GM15510 (cell line): ENCODE measurements around the gene ZNF283.

Experiments
- POLR2A ChIP-seq: IDR thresholded peaks from 3 replicates; pipeline ENCODE4 v1.6.1; 2011; ENCODE audit warnings: borderline replicate concordance; ENCODE audit not compliant: insufficient read length; ENCODE audit errors: extremely low read depth

Gene ZNF283

DNA sequence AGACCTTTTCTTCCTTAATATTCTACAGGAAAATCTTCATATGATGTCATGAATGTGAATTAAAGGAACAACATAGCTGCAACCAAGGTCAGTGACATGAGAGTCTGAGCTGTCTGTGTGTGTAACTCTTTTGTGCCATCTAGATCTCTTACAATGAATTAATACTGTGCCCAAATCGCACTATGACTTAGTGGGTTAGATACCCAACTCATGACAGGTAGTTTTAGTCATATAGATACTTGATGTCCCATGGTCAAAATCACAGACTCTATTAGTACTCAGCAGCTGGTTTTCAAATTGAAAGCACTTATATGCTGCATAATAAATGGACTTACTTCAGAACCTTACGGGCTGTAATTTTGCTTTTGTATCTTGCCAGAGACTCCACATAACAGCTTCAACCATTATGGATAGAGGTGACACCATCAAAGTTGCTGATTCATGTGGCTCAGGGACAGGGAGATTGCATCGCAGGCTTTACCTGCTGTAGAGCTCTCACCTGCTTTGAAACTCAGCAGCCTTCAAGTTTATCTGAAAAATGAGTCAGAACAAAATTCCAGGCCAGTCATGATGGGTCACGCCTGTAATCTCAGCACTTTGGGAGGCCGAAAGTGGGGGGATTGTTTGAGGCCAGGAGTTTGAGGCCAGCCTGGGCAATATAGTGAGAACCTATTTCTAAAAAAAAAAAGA lies 12.3 kb upstream of the ZNF283 start:
- no peak for TF ChIP-seq POLR2A

DNA sequence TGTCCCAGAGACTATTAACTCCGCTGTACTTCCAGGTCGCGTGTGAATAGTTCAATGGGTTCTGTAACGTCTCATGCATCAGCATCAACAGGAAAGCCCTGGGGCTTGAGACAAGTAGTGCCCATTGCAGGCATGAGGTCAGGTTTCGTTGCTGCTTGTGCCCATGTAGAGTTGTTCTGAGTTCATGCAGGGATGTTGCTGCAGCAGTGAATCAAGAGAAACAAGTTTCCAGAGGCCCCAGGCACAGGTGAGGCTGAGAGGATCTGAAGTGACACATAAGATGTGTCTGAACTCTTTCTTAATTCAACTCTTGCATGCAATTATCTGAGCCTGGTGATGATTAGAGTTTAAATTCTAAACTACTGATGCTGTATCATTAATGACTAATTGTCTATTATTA lies 8.6 kb upstream of the ZNF283 start:
- no peak for TF ChIP-seq POLR2A

DNA sequence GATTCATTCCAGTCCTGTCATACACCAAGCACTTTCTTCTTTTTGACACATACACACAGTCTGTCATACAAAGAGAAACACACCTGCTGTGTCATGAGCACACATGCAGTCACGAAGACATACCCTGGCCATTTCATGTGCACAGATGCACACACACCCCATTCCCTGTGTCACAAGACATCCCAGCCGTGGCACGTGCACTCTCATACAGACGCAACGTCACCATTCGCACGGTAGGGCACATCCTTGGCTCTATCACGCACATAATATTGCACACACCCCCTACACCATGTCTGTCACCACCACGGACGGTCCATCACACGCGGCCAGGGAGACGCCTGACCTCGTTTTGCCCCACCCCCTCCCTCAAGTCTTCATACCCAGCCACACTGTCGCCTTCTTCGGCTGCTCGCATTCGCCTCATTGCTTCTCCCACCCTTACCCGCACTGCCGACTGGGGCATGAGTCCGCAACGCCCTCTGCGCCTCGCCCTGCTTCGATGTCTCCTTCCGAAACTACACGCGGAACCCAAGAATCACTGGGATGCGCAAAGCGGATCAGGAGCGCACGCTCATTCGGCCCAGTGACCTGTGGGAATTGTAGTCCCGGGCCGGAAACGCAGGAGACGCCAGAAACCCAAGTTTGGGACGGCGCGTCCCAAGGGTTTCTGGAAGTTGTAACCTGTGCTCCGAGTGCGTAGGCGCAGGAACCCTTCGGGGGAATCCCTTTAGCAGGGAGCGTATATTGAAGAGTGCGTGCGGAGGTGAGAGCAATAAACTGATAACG lies 6.8 kb upstream of the ZNF283 start:
- TF ChIP-seq POLR2A: no peak

DNA sequence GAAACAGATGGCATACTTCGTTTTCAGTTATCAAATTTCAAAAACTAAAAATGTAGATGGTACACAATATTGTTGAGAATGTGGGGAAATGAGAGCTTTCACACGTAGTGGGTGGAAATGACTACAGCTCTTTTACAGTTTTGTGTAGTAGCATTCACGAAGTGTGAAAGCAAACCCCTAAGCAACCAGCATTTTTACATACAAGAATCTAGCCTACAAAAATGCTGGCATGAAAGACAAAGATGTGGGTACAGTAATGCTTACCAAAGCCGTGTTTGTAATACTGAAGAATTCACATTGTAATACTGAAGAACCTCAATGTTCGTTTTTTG lies 6.3 kb upstream of the ZNF283 start:
- no peak for TF ChIP-seq POLR2A

GRCh38 chr19:43839139-43839538 lies 12.0 kb downstream of the ZNF283 start:
- no peak for TF ChIP-seq POLR2A

- no peak for TF ChIP-seq POLR2A
Observed at GRCh38 chr19:43842007-43842406, 14.9 kb downstream of the ZNF283 start.

GRCh38 chr19:43847246-43847645 lies 20.1 kb downstream of the ZNF283 start:
- no peak for TF ChIP-seq POLR2A

DNA sequence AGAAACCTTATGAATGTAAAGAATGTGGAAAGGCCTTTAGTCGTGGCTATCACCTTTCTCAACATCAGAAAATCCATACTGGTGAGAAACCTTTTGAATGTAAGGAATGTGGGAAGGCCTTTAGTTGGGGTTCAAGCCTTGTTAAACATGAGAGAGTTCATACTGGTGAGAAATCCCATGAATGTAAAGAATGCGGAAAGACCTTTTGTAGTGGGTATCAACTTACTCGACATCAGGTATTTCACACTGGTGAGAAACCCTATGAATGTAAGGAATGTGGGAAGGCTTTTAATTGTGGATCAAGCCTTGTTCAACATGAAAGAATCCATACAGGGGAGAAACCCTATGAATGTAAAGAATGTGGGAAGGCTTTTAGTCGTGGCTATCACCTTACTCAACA lies 20.8 kb downstream of the ZNF283 start:
- TF ChIP-seq POLR2A: no peak

DNA sequence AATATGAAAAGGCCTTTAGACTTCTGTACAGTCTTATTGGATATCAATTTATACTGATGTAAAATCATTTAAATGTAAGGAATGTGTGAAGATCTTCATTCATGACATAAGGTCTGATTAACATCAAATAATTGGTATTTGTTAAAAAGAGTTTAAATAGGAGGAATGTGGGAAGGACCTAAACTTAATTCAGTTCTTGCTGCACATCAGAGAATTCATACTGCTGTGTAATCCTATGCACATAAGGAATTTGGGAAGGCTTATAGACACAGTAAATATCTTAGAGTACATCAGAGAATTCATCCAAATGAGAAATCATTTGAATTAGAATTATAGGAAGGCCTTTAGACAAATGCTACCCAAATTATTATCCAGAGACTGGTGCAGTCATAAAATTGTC lies 21.7 kb downstream of the ZNF283 start:
- TF ChIP-seq POLR2A: no peak

- no peak for TF ChIP-seq POLR2A
Observed at GRCh38 chr19:43858174-43858573, 31.1 kb downstream of the ZNF283 start.

DNA sequence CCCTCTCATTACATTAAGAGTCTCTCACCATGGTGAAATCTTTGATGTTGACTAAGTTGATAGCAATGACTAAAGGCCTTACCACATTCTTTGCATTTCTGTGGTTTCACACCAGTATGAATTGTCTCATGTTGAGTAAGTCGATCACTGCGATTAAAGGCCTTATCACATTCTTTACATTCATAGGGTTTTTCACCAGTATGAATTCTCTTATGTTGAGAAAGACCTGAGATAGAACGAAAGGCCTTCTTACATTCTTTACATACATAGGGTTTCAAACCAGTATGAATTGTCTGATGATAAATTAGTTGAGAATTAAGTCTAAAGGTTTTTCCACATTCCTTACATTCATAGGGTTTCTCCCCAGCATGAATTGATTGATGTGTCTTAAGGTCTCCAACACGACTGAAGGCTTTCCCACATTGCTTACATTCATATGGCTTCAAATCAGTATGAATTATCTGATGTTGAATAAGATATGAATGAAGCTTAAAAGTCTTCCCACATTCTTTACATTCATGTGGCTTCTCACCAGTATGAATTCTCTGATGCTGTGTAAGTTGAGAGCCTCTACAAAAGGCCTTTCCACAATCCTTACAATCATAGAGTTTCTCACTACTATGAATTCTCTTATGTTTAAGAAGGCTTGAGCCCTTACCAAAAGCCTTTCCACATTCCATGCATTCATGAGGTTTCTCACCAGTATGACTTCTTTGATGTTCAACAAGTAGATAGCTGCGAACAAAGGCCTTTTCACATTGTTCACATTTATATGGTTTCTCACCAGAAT lies 45.6 kb downstream of the ZNF283 start:
- no peak for TF ChIP-seq POLR2A

GRCh38 chr19:43880483-43880882 lies 53.4 kb downstream of the ZNF283 start:
- no peak for TF ChIP-seq POLR2A

DNA sequence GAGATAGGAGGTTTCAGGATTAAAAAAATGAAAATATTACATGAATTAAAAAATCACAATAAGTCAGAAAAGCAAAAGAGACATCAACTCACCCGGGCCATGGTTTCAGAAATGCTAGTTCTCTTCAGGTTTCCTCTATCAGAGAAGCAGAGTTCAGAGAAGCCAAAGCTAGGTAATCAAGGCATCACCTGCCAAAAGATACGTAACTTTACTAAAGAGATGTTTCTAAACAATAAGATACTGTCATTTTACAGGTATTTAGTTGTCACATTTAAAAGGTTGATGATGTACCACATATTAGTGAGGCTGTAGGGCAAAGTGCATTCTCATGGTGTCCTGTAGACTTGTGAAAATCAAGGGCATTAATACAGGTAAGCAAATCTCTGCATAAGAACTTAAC lies 56.7 kb downstream of the ZNF283 start, which contains the start of gene ZNF404:
ZNF404 (minus strand) TSS at position 101 of the 400 bp plus-strand sequence.
- no peak for TF ChIP-seq POLR2A

DNA sequence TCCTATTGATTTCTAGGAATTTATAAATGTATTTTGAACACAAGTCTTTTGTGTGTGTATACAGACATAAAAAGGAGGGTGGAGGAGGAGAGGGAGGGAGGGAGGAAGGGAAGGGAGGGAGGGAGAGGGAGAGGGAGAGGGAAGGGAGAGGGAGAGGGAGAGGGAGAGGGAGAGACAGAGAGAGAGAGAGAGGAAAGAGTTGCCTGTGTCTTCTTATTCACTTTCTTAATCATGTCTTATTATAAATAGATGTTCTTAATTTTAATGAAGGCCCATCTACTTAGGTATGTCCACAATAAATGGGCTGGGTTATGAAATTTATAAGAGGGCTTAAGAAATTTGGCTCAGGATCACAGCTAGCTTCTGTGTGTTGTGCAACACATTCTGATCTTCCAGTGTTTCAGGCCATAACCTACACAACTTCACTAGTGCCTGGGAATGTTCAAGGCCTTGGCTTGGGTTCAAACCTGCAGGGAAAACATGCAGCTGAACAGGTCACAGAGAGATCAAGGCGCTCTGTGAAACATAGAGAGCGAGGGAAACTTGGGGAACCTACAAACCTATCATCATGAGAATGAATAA lies 68.7 kb downstream of the ZNF283 start:
- no peak for TF ChIP-seq POLR2A
